NCI-H2081 (cell line): ENCODE results near the gene YPEL5.

ENCODE experiments used
- DNase-seq, 2 experiments: peaks; one replicate each; lab custom pipeline; 2025; lab: John Stamatoyannopoulos, UW

Gene YPEL5

DNA sequence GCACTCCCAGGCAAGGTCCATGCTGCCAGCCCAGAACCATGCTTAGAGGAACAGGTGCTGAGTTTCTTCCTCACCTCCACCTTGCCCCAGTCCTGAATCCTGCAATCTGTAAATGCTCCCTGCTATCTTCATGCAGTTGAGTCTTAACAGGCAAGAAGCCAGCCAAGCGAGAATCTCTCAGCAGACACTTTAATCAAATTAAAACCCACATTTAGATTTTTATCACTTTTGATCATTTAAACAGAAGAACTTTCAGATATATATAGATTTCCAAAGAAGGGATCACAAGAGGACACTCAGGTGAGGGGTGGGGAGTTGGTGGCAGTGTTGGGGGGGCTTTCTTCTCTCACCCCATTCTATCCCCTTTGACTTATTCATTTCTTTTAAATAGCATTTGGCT lies 58.6 kb downstream of the YPEL5 start:
- DNase-seq: no peak

GRCh38 chr2:30206461-30207430 lies 59.9 kb downstream of the YPEL5 start:
- DNase-seq: no peak

- DNase-seq: peak; percentile 68 to 71
These were observed 61.6 kb downstream of the YPEL5 start for GRCh38 chr2:30208453-30208852.

- no peak for DNase-seq
These were observed 62.4 kb downstream of the YPEL5 start for GRCh38 chr2:30209227-30209626.
